HepG2 (cell line): ENCODE measurements around the gene SOCS1. TPM values are rescaled to one million over a fixed set of nuclear protein-coding genes. Genes with fewer than 3 reads are reported as not detected.

ENCODE experiments used
- IRF2 ChIP-seq: IDR thresholded peaks from 2 replicates; pipeline ENCODE4 v1.6.1; 2018; ENCODE audit warnings: missing genetic modification reagents, missing compliant biosample characterization
- MAF1 ChIP-seq: sonication (generic); formaldehyde crosslinking; IDR thresholded peaks from 2 replicates; pipeline ENCODE4 v1.5.0; 2020; ENCODE audit warnings: missing genetic modification reagents, borderline replicate concordance
- MTF1 ChIP-seq: sonication (generic); formaldehyde crosslinking; IDR thresholded peaks from 2 replicates; pipeline ENCODE4 v1.5.0; 2020; ENCODE audit warnings: missing genetic modification reagents
- NR2C2 ChIP-seq: sonication (generic); formaldehyde crosslinking; IDR thresholded peaks from 2 replicates; pipeline ENCODE4 v1.4.0; 2020; ENCODE audit warnings: missing genetic modification reagents, mild to moderate bottlenecking, moderate library complexity, borderline replicate concordance
- RBM39 ChIP-seq: fragments of 200-400 bp; formaldehyde crosslinking; IDR thresholded peaks from one replicate; pipeline ENCODE4 v1.6.1; 2018; ENCODE audit warnings: antibody characterized with exemption, mild to moderate bottlenecking, low read depth, low read length; ENCODE audit not compliant: poor library complexity, severe bottlenecking
- SNAI1 ChIP-seq: sonication (generic); formaldehyde crosslinking; IDR thresholded peaks from 2 replicates; pipeline ENCODE4 v1.5.0; 2020; ENCODE audit warnings: mild to moderate bottlenecking, missing genetic modification reagents, borderline replicate concordance
- SRSF4 ChIP-seq: fragments of 200-400 bp; formaldehyde crosslinking; IDR thresholded peaks from one replicate; pipeline ENCODE4 v1.6.1; 2018; ENCODE audit warnings: mild to moderate bottlenecking, low read depth, low read length, moderate library complexity; ENCODE audit not compliant: poor library complexity, severe bottlenecking
- TEAD2 ChIP-seq: sonication (generic); formaldehyde crosslinking; IDR thresholded peaks from 2 replicates; pipeline ENCODE4 v1.9.0; 2021; ENCODE audit warnings: missing genetic modification reagents
- TOE1 ChIP-seq: sonication (generic); formaldehyde crosslinking; IDR thresholded peaks from 2 replicates; pipeline ENCODE4 v1.4.0; 2020; ENCODE audit warnings: mild to moderate bottlenecking, missing genetic modification reagents
- ZFP41 ChIP-seq: sonication (generic); formaldehyde crosslinking; IDR thresholded peaks from 2 replicates; pipeline ENCODE4 v1.4.0; 2020; ENCODE audit warnings: mild to moderate bottlenecking, missing genetic modification reagents, borderline replicate concordance
- ZNF180 ChIP-seq: sonication (generic); formaldehyde crosslinking; IDR thresholded peaks from 2 replicates; pipeline ENCODE4 v1.4.0; 2020; ENCODE audit warnings: low read depth, missing genetic modification reagents, borderline replicate concordance
- ZNF556 ChIP-seq: sonication (generic); formaldehyde crosslinking; IDR thresholded peaks from 2 replicates; pipeline ENCODE4 v1.4.0; 2020; ENCODE audit warnings: mild to moderate bottlenecking, missing genetic modification reagents, borderline replicate concordance
- ZNF564 ChIP-seq: sonication (generic); formaldehyde crosslinking; IDR thresholded peaks from 2 replicates; pipeline ENCODE4 v1.8.1; 2023; ENCODE audit warnings: mild to moderate bottlenecking, missing genetic modification reagents
- ZNF746 ChIP-seq: sonication (generic); formaldehyde crosslinking; IDR thresholded peaks from 2 replicates; pipeline ENCODE4 v1.8.0; 2022; ENCODE audit warnings: mild to moderate bottlenecking, missing genetic modification reagents
- ZSCAN25 ChIP-seq: sonication (generic); formaldehyde crosslinking; IDR thresholded peaks from 2 replicates; pipeline ENCODE4 v1.8.0; 2022; ENCODE audit warnings: mild to moderate bottlenecking, missing genetic modification reagents
- polyA plus RNA-seq, 8 experiments: library from polyadenylated mRNA; depleted of rRNA in 3 of 8; stranded (reverse) in 7 of 8; unstranded in 1 of 8; fragments of >200 nt; fragmentation: Illumina TruSeq in 4 of 8; extraction: Trizol in 4 of 8; gene quantifications; 2 replicates each; pipeline versions ENCODE4 v1.2.1 to v1.2.3, GENCODE V29; 2011 to 2016; ENCODE audit warnings: low read depth in 4 of 8, missing spikeins in 1 of 8, mixed read lengths in 1 of 8; ENCODE audit not compliant: insufficient read depth in 1 of 8
- total RNA-seq, 5 experiments: library from RNA; depleted of rRNA; stranded (reverse); fragments of >200 nt; fragmentation: Illumina TruSeq; extraction: Trizol; gene quantifications; 2 replicates each; pipeline ENCODE4 v1.2.3, GENCODE V29; 2016; ENCODE audit warnings: low read depth in 1 of 5
- TF ChIP-seq, protein P1 (sequence below): sonication (generic); formaldehyde crosslinking; IDR thresholded peaks from 2 replicates; pipeline ENCODE4 v1.5.0; 2020; ENCODE audit warnings: missing genetic modification reagents, mild to moderate bottlenecking, borderline replicate concordance
- TF ChIP-seq, protein P2 (sequence below): sonication (generic); formaldehyde crosslinking; conservative IDR thresholded peaks from 2 replicates; pipeline ENCODE4 v1.8.0; 2022; ENCODE audit warnings: low read depth, missing genetic modification reagents
- TF ChIP-seq, protein P3 (sequence below): sonication (generic); formaldehyde crosslinking; IDR thresholded peaks from 2 replicates; pipeline ENCODE4 v1.5.1; 2020; ENCODE audit warnings: mild to moderate bottlenecking, missing genetic modification reagents
- TF ChIP-seq, protein P4 (sequence below): sonication (generic); formaldehyde crosslinking; IDR thresholded peaks from 2 replicates; pipeline ENCODE4 v1.5.0; 2020; ENCODE audit warnings: mild to moderate bottlenecking, low read depth, missing genetic modification reagents, borderline replicate concordance

The SOCS1 gene
- total and polyA plus RNA-seq, 2 of the 13 experiments (the other 11 are each of a cell fraction or from before 2014, with no cell fraction given), result 5.3 to 6.3 TPM

DNA sequence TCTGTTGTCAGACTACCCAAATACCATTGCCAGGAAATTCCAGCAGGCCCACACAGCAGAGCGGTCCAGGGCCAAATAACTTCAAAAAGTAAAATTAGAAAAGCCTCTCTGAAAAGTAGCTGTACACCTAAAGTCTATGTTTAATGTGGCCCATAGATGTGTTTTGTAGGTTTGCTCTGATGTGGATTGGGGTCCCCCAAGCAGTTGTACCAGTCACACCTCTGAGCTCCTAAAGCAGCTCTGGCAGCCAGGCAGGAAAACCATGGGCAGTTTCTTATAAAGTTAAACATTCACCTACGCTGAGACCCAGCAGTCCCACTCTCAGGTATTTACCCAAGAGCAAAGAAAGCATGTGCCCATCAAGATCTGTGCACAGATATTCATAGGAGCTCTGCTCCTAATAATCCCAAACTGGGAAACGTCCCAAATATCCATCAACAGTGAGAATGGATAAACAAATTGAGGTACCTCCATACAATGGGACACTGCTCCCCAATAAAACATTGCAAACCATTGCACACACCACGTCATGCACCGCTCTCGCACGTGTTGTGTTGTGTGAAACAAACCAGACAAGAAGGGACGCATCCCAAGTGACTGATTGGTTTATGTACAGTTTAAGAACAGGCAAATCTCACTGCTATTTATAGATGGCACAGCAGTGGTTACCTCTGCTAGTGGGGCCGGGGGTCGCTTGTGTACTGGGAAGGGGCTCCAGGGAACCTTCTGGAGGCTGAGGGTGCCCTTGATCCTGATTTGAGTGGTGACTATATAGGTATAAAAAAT, 40.9 kb upstream of the SOCS1 start (continued):
- TF ChIP-seq SRSF4 (no peak), NR2C2 (CRISPR knock-in tag) (peak; percentile 56; the same call in 1 of the 2 replicates), ZNF746 (CRISPR knock-in tag) (no peak), ZNF556 (peak; percentile 77), IRF2 (peak; percentile 74), TEAD2 (no peak), MAF1 (CRISPR knock-in tag) (0 out of 2 replicates have a peak, but pooled peaks have one; percentile 7), SNAI1 (CRISPR knock-in tag) (0 out of 2 replicates have a peak, but pooled peaks have one; percentile 36), ZNF564 (CRISPR knock-in tag) (no peak), ZNF180 (CRISPR knock-in tag) (no peak), ZSCAN25 (CRISPR knock-in tag) (no peak), ZFP41 (peak; percentile 30; the same call in 1 of the 2 replicates), MTF1 (no peak), TOE1 (CRISPR knock-in tag) (no peak), RBM39 (no peak)
- TF ChIP-seq, protein P1, sequence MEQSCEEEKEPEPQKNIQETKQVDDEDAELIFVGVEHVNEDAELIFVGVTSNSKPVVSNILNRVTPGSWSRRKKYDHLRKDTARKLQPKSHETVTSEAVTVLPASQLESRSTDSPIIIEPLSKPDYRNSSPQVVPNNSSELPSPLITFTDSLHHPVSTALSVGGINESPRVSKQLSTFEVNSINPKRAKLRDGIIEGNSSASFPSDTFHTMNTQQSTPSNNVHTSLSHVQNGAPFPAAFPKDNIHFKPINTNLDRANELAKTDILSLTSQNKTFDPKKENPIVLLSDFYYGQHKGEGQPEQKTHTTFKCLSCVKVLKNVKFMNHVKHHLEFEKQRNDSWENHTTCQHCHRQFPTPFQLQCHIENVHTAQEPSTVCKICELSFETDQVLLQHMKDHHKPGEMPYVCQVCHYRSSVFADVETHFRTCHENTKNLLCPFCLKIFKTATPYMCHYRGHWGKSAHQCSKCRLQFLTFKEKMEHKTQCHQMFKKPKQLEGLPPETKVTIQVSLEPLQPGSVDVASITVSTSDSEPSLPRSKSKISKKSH, result no peak
- TF ChIP-seq, protein P2, sequence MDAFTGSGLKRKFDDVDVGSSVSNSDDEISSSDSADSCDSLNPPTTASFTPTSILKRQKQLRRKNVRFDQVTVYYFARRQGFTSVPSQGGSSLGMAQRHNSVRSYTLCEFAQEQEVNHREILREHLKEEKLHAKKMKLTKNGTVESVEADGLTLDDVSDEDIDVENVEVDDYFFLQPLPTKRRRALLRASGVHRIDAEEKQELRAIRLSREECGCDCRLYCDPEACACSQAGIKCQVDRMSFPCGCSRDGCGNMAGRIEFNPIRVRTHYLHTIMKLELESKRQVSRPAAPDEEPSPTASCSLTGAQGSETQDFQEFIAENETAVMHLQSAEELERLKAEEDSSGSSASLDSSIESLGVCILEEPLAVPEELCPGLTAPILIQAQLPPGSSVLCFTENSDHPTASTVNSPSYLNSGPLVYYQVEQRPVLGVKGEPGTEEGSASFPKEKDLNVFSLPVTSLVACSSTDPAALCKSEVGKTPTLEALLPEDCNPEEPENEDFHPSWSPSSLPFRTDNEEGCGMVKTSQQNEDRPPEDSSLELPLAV (CRISPR knock-in tag), result no peak
- TF ChIP-seq, protein P3, sequence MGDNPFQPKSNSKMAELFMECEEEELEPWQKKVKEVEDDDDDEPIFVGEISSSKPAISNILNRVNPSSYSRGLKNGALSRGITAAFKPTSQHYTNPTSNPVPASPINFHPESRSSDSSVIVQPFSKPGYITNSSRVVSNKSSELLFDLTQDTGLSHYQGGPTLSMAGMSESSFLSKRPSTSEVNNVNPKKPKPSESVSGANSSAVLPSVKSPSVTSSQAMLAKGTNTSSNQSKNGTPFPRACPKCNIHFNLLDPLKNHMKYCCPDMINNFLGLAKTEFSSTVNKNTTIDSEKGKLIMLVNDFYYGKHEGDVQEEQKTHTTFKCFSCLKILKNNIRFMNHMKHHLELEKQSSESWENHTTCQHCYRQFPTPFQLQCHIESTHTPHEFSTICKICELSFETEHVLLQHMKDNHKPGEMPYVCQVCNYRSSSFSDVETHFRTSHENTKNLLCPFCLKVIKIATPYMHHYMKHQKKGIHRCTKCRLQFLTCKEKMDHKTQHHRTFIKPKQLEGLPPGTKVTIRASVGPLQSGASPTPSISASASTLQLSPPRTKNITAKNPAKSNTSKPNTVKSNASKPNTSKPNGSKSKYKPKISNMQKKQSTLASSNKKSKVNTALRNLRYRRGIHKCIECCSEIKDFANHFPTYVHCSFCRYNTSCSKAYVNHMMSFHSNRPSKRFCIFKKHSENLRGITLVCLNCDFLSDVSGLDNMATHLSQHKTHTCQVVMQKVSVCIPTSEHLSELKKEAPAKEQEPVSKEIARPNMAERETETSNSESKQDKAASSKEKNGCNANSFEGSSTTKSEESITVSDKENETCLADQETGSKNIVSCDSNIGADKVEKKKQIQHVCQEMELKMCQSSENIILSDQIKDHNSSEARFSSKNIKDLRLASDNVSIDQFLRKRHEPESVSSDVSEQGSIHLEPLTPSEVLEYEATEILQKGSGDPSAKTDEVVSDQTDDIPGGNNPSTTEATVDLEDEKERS, result peak; percentile 14; the same call in 1 of the 2 replicates
- TF ChIP-seq, protein P4, sequence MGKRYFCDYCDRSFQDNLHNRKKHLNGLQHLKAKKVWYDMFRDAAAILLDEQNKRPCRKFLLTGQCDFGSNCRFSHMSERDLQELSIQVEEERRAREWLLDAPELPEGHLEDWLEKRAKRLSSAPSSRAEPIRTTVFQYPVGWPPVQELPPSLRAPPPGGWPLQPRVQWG, result no peak
